Measurements from ENCODE around the gene TRIP10.
"Not testable (repeated sequence)": the region's sequence is repeated elsewhere in the genome, so short reads cannot be mapped to it uniquely, and the experiment has no call there.

DNA sequence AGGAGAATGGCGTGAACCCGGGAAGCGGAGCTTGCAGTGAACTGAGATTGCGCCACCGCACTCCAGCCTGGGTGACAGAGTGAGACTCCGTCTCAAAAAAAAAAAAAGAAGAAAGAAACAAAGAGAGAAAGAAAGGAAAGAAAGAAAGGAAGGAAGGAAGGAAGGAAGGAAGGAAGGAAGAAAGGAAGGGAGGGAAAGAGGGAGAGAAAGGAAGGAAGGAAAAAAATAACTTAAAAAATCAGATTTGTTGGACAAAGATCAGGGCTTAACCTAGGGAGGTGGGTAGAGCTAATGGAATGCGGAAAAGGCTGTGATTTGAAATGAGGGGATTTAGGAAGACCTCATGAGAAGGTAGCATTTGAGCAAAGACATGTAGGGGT is 32.2 kb downstream of the TRIP10 start:
- TF ChIP-seq, protein P1, sequence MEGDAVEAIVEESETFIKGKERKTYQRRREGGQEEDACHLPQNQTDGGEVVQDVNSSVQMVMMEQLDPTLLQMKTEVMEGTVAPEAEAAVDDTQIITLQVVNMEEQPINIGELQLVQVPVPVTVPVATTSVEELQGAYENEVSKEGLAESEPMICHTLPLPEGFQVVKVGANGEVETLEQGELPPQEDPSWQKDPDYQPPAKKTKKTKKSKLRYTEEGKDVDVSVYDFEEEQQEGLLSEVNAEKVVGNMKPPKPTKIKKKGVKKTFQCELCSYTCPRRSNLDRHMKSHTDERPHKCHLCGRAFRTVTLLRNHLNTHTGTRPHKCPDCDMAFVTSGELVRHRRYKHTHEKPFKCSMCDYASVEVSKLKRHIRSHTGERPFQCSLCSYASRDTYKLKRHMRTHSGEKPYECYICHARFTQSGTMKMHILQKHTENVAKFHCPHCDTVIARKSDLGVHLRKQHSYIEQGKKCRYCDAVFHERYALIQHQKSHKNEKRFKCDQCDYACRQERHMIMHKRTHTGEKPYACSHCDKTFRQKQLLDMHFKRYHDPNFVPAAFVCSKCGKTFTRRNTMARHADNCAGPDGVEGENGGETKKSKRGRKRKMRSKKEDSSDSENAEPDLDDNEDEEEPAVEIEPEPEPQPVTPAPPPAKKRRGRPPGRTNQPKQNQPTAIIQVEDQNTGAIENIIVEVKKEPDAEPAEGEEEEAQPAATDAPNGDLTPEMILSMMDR (IDR thresholded peaks at IDR 0.05): not testable (repeated sequence)
- not testable (repeated sequence) for TF ChIP-seq POLR2A, POLR2AphosphoS5 (IDR thresholded peaks at IDR 0.05)
